Small intestine (tissue), 4 donors: ENCODE data around the gene ZNF24. TPM values are rescaled to one million over a fixed set of nuclear protein-coding genes. Genes with fewer than 3 reads are reported as not detected.

Experiments
- polyA plus RNA-seq, 4 donors: library from polyadenylated mRNA; stranded (reverse) in 3 of 4; unstranded in 1 of 4; fragments of 200-250 nt in 3 of 4; fragments of 120-200 nt in 1 of 4; gene quantifications; one replicate each; pipeline versions ENCODE4 v1.2.1 to v1.2.3, GENCODE V29; 2013
- donor health status: healthy with polysubstance abuse.
- donor health status: Bipolar disorder and iron deficiency.
- donor health status: healthy.

Gene ZNF24
- polyA plus RNA-seq, 4 donors = 13.5 to 47.8 (median 14.3) TPM

Other genes starting within 250 kb of the ZNF24 start
- gene ZNF397, start 103.4 kb downstream of the ZNF24 start, polyA plus RNA-seq = 10 to 100 TPM in 2 of 4 donors, 1 to 10 TPM in 2; 5.7 to 39.1 (median 9.2) TPM
- 10 to 100 TPM in 2 of 4 donors, 1 to 10 TPM in 2; 4.8 to 38.3 (median 9.7) TPM for gene ZSCAN30, start 54.2 kb downstream of the ZNF24 start, polyA plus RNA-seq
- gene ZNF396, start 32.9 kb upstream of the ZNF24 start, polyA plus RNA-seq = 1 to 10 TPM; 1.1 to 2.8 (median 2.3) TPM
- 10 to 100 TPM; 33.1 to 37.0 (median 35.6) TPM for gene INO80C, start 153.5 kb upstream of the ZNF24 start, polyA plus RNA-seq
- gene GALNT1, start 237.3 kb upstream of the ZNF24 start, polyA plus RNA-seq = 100 to 1,000 TPM in 1 of 4 donors, 10 to 100 TPM in 3; 18.4 to 178 (median 36.3) TPM